Esophagus squamous epithelium (tissue), 4 donors: ENCODE results near the gene GRIK2.

ENCODE experiments used
- POLR2A ChIP-seq, 4 donors: fragments of 450-650 bp; IDR thresholded peaks; one replicate each; pipeline ENCODE4 v1.6.1; 2017; ENCODE audit warnings: antibody characterized with exemption in 4 of 4, mild to moderate bottlenecking in 4 of 4, moderate library complexity in 3 of 4
- TF ChIP-seq, protein P1 (sequence below), 6 experiments: fragments of 450-650 bp in 4 of 6; fragments of 200-600 bp in 2 of 6; sonication (generic) in 2 of 6; IDR thresholded peaks; one replicate each; pipeline ENCODE4 v1.5.1; 2016 to 2019; ENCODE audit warnings: antibody characterized with exemption in 6 of 6, mild to moderate bottlenecking in 4 of 6, moderate library complexity in 4 of 6

DNA sequence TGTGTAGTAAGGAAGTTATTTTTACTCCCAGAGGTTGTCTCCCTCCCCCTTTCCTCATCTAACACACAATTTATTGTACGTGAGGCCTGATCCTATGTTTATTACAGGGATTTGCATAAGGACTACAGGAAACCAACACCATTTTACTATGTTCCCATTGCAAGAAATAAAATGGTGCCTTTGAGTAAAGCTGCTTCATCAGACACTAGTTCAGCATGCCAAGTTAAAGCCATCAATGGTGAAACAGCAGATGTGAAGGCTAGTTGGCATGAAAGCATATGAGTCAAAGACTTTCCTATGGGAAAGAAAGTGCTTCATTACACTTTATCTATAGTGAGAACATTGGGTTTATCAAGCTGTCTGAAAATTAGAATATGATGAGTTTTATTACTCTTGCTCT, 543.0 kb downstream of the GRIK2 start:
- TF ChIP-seq, protein P1, sequence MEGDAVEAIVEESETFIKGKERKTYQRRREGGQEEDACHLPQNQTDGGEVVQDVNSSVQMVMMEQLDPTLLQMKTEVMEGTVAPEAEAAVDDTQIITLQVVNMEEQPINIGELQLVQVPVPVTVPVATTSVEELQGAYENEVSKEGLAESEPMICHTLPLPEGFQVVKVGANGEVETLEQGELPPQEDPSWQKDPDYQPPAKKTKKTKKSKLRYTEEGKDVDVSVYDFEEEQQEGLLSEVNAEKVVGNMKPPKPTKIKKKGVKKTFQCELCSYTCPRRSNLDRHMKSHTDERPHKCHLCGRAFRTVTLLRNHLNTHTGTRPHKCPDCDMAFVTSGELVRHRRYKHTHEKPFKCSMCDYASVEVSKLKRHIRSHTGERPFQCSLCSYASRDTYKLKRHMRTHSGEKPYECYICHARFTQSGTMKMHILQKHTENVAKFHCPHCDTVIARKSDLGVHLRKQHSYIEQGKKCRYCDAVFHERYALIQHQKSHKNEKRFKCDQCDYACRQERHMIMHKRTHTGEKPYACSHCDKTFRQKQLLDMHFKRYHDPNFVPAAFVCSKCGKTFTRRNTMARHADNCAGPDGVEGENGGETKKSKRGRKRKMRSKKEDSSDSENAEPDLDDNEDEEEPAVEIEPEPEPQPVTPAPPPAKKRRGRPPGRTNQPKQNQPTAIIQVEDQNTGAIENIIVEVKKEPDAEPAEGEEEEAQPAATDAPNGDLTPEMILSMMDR (IDR thresholded peaks at IDR 0.05): no peak
- TF ChIP-seq POLR2A (IDR thresholded peaks at IDR 0.05): no peak
